Peyer's patch (tissue), 4 donors: ENCODE results near the gene KRT16. TPM values are rescaled to one million over a fixed set of nuclear protein-coding genes. Genes with fewer than 3 reads are reported as not detected.
A peak's percentile ranks its signal among the peaks of the same experiment; 100 is the strongest.

Source experiments
- DNase-seq, 3 donors: peaks; one replicate each; pipeline ENCODE4 v3.0.0-alpha.2; 2017 to 2019
- H3K27ac ChIP-seq, 4 donors: fragments of 200-600 bp; sonication (generic); one replicate each; pipeline ENCODE4 v1.5.1; 2016 to 2019
- H3K27me3 ChIP-seq, 2 donors: fragments of 200-600 bp; sonication (generic); one replicate each; pipeline ENCODE4 v1.5.1; 2019
- H3K36me3 ChIP-seq, 3 donors: fragments of 200-600 bp; sonication (generic); one replicate each; pipeline ENCODE4 v1.5.1; 2016 to 2019
- H3K4me1 ChIP-seq, 4 donors: fragments of 200-600 bp; sonication (generic); one replicate each; pipeline ENCODE4 v1.5.1; 2016 to 2019
- H3K4me3 ChIP-seq, 4 donors: fragments of 200-600 bp; sonication (generic); 1 replicate in 3 of 4; 2 replicates in 1 of 4; pipeline ENCODE4 v1.5.1; 2016 to 2019; ENCODE audit warnings: mild to moderate bottlenecking in 1 of 4
- H3K9me3 ChIP-seq, 4 donors: fragments of 200-600 bp; sonication (generic); one replicate each; pipeline ENCODE4 v1.5.1; 2016 to 2019; ENCODE audit warnings: mild to moderate bottlenecking in 1 of 4
- CTCF ChIP-seq, 6 experiments: fragments of 450-650 bp in 4 of 6; fragments of 200-600 bp in 2 of 6; sonication (generic) in 1 of 6; IDR thresholded peaks; one replicate each; pipeline ENCODE4 v1.5.1; 2017 to 2019; ENCODE audit warnings: antibody characterized with exemption in 6 of 6, mild to moderate bottlenecking in 3 of 6, moderate library complexity in 1 of 6
- POLR2A ChIP-seq, 2 donors: fragments of 450-650 bp; IDR thresholded peaks; one replicate each; pipeline ENCODE4 v1.5.1; 2017; ENCODE audit warnings: antibody characterized with exemption in 2 of 2, mild to moderate bottlenecking in 2 of 2, moderate library complexity in 2 of 2
- total RNA-seq, 4 donors: library from RNA; depleted of rRNA; stranded (reverse); fragments of >200 nt; gene quantifications; one replicate each; pipeline ENCODE4 v1.1.0, GENCODE V29; 2016

The KRT16 gene
- total RNA-seq, 4 donors from 2014 or later: not detected

GRCh38 chr17:41653421-41653820, 40.9 kb upstream of the KRT16 start:
- no peaks in the 10 kb centered on the region for H3K9me3 ChIP-seq
- no peaks in the 10 kb centered on the region for H3K36me3 ChIP-seq
- H3K4me1 ChIP-seq: peaks cover 4 to 72% (median 22%) of the 10 kb centered on the region in 4 donors
- H3K27me3 ChIP-seq: no peaks in the 10 kb centered on the region
- no peak for TF ChIP-seq CTCF (IDR thresholded peaks at IDR 0.05)
- TF ChIP-seq POLR2A (IDR thresholded peaks at IDR 0.05): no peak
- DNase-seq: peak in 1 of 3 donors; percentile 50
- H3K27ac ChIP-seq: peak overlapping the region in 3 of 4 donors; percentile 90 to 99 (median 99)
- H3K4me3 ChIP-seq: no peak overlapping the region

GRCh38 chr17:41652461-41652970, 39.9 kb upstream of the KRT16 start:
- H3K27me3 ChIP-seq: no peaks in the 10 kb centered on the region
- peak in 1 of 3 donors; percentile 60 for DNase-seq
- H3K4me3 ChIP-seq: no peak overlapping the region
- H3K4me1 ChIP-seq: peaks cover 11 to 75% (median 23%) of the 10 kb centered on the region in 4 donors
- H3K27ac ChIP-seq: peak overlapping the region in 3 of 4 donors; percentile 90 to 99 (median 99)
- H3K36me3 ChIP-seq: no peaks in the 10 kb centered on the region
- TF ChIP-seq CTCF (IDR thresholded peaks at IDR 0.05) (no peak), POLR2A (IDR thresholded peaks at IDR 0.05) (no peak)
- H3K9me3 ChIP-seq: no peaks in the 10 kb centered on the region

DNA sequence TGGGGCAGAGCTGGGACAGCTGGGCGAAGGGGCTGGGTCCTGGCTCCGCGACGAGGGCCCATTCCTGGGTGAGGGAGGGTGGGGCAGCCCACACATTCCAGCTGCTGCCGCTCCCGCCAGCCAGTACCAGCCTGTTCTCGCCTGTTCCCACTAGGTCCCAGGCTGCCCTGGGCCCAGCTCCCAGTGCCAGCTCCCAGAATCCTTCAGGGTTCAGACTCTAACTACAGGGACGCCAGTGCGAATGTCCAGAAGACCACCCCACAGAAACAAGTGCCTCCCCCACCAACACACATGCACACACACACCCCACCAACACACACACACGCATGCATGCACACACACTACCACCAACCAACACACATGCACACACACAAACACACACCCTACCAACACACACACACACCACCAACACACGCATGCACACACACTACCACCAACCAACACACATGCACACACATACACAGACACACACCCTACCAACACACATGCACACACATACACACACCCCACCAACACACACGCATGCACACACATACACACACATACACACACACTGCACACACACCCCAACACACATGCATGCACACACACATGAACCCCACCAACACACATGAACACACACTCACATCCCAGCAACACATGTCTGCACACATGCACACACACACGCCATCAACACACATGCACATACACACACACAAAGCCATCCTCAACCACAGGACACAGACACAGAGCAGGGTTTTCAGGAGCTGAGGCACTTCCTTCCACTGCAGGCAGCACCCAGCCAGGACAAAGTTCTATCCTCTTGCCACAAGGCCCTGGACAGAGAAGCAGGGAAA, 39.3 kb upstream of the KRT16 start:
- Histone ChIP-seq H3K9me3 (no peaks in the 10 kb centered on the region), H3K36me3 (no peaks in the 10 kb centered on the region), H3K27ac (peak overlapping the region in 3 of 4 donors; percentile 90 to 99 (median 99)), H3K4me3 (no peak overlapping the region), H3K27me3 (no peaks in the 10 kb centered on the region), H3K4me1 (peaks cover 11 to 74% (median 25%) of the 10 kb centered on the region in 4 donors)
- TF ChIP-seq POLR2A (IDR thresholded peaks at IDR 0.05) (peak in 1 of 2 donors; percentile 69), CTCF (IDR thresholded peaks at IDR 0.05) (no peak)
- DNase-seq: peak in 2 of 3 donors; percentile 86 to 92

- Histone ChIP-seq H3K36me3 (no peaks in the 10 kb centered on the region), H3K4me1 (peaks cover 2 to 66% (median 21%) of the 10 kb centered on the region in 4 donors), H3K4me3 (no peak overlapping the region), H3K9me3 (no peaks in the 10 kb centered on the region), H3K27me3 (no peaks in the 10 kb centered on the region), H3K27ac (peak overlapping the region in 3 of 4 donors; percentile 90 to 99 (median 99))
- TF ChIP-seq CTCF (IDR thresholded peaks at IDR 0.05) (no peak), POLR2A (IDR thresholded peaks at IDR 0.05) (no peak)
- peak in 1 of 3 donors; percentile 54 for DNase-seq
Measured at GRCh38 chr17:41650794-41651624, 38.4 kb upstream of the KRT16 start.

- peak overlapping the region in 3 of 4 donors; percentile 71 to 99 (median 99) for H3K27ac ChIP-seq
Measured at GRCh38 chr17:41649923-41650519, 37.5 kb upstream of the KRT16 start.

More at GRCh38 chr17:41649923-41650519, 37.5 kb upstream of the KRT16 start:
- no peaks in the 10 kb centered on the region for H3K36me3 ChIP-seq
- H3K9me3 ChIP-seq: no peaks in the 10 kb centered on the region
- peaks cover 0 to 59% (median 19%) of the 10 kb centered on the region in 4 donors for H3K4me1 ChIP-seq
- TF ChIP-seq POLR2A (IDR thresholded peaks at IDR 0.05) (no peak), CTCF (IDR thresholded peaks at IDR 0.05) (no peak)
- no peaks in the 10 kb centered on the region for H3K27me3 ChIP-seq
- H3K4me3 ChIP-seq: no peak overlapping the region
- DNase-seq: peak in 1 of 3 donors; percentile 42
